ENCODE results near the gene CYFIP2. TPM values are rescaled to one million over a fixed set of nuclear protein-coding genes. Genes with fewer than 3 reads are reported as not detected.

The CYFIP2 gene
- total RNA-seq, 1 donor from 2014 or later: 28.2 TPM

GRCh38 chr5:157284458-157285212, 18.7 kb downstream of the CYFIP2 start:
- no peak for DNase-seq
- no peak for TF ChIP-seq CTCF (IDR thresholded peaks at IDR 0.05; ENCODE audit: borderline replicate concordance)
- Histone ChIP-seq H3K27ac (replicated peaks) (peak overlapping the region; percentile 87), H3K4me1 (peaks cover 66% of the 10 kb centered on the region), H3K9me3 (replicated peaks) (no peaks in the 10 kb centered on the region), H3K4me3 (no peak overlapping the region), H3K36me3 (no peaks in the 10 kb centered on the region), H3K27me3 (ENCODE audit: low read depth) (no peaks in the 10 kb centered on the region)
- intact Hi-C loops (cut with micrococcal nuclease): no loop called here

- peak overlapping the region; percentile 87 for H3K27ac ChIP-seq (replicated peaks)
- DNase-seq: no peak
Measured at GRCh38 chr5:157285310-157286035, 19.6 kb downstream of the CYFIP2 start.

GRCh38 chr5:157286761-157287211, 20.9 kb downstream of the CYFIP2 start:
- Histone ChIP-seq H3K4me3 (no peak overlapping the region), H3K27ac (replicated peaks) (peak overlapping the region; percentile 87), H3K36me3 (no peaks in the 10 kb centered on the region), H3K9me3 (replicated peaks) (no peaks in the 10 kb centered on the region), H3K27me3 (ENCODE audit: low read depth) (no peaks in the 10 kb centered on the region), H3K4me1 (peaks cover 78% of the 10 kb centered on the region)
- no peak for TF ChIP-seq CTCF (IDR thresholded peaks at IDR 0.05; ENCODE audit: borderline replicate concordance)
- peak; percentile 70 for DNase-seq
- intact Hi-C loops (cut with micrococcal nuclease): no loop called here

More at GRCh38 chr5:157285310-157286035, 19.6 kb downstream of the CYFIP2 start:
- Histone ChIP-seq H3K27me3 (ENCODE audit: low read depth) (no peaks in the 10 kb centered on the region), H3K4me3 (peak overlapping the region; percentile 16), H3K9me3 (replicated peaks) (no peaks in the 10 kb centered on the region), H3K36me3 (no peaks in the 10 kb centered on the region), H3K4me1 (peaks cover 67% of the 10 kb centered on the region)
- TF ChIP-seq CTCF (IDR thresholded peaks at IDR 0.05; ENCODE audit: borderline replicate concordance): no peak
- intact Hi-C loops (cut with micrococcal nuclease): no loop called here

GRCh38 chr5:157288405-157289163, 22.7 kb downstream of the CYFIP2 start:
- Histone ChIP-seq H3K9me3 (replicated peaks) (no peaks in the 10 kb centered on the region), H3K27ac (replicated peaks) (peak overlapping the region; percentile 87)

More at GRCh38 chr5:157288405-157289163, 22.7 kb downstream of the CYFIP2 start:
- no peak overlapping the region for H3K4me3 ChIP-seq
- H3K4me1 ChIP-seq: peaks cover 65% of the 10 kb centered on the region
- no peaks in the 10 kb centered on the region for H3K36me3 ChIP-seq
- intact Hi-C loops (cut with micrococcal nuclease): no loop called here
- no peak for TF ChIP-seq CTCF (IDR thresholded peaks at IDR 0.05; ENCODE audit: borderline replicate concordance)
- DNase-seq: no peak
- no peaks in the 10 kb centered on the region for H3K27me3 ChIP-seq (ENCODE audit: low read depth)
